IPS DF 6.9 (cell line): ENCODE results near the gene ARVCF.

Experiments
- DNase-seq: peaks from one replicate; pipeline ENCODE4 v3.0.0-alpha.2; 2013; ENCODE audit warnings: low read depth, low spot score
- H3K27ac ChIP-seq: one replicate; pipeline ENCODE4 v1.5.1; 2013; ENCODE audit warnings: low read length, control low read depth
- H3K27me3 ChIP-seq: 2 replicates; pipeline ENCODE4 v1.6.1; 2013; ENCODE audit warnings: mild to moderate bottlenecking, low read length; ENCODE audit not compliant: control insufficient read depth, insufficient read depth
- H3K36me3 ChIP-seq: 2 replicates; pipeline ENCODE4 v1.6.1; 2013; ENCODE audit warnings: low read length; ENCODE audit not compliant: control insufficient read depth, insufficient read depth
- H3K4me1 ChIP-seq: 2 replicates; pipeline ENCODE4 v1.6.1; 2013; ENCODE audit warnings: low read length; ENCODE audit not compliant: control insufficient read depth, insufficient read depth
- H3K4me3 ChIP-seq: 2 replicates; pipeline ENCODE4 v1.5.1; 2013; ENCODE audit warnings: mild to moderate bottlenecking, low read length
- H3K9me3 ChIP-seq: 2 replicates; pipeline ENCODE4 v1.6.1; 2013; ENCODE audit warnings: low read length, inconsistent platforms; ENCODE audit not compliant: control insufficient read depth, insufficient read depth
- WGBS: extraction: QIAGEN DNeasy Blood & Tissue Kit; methylation state at CpG from one replicate; pipeline ENCODE4 v1.1.7; 2013; ENCODE audit warnings: mixed read lengths, missing lambda C conversion rate; ENCODE audit not compliant: insufficient read length, insufficient coverage; 5-methylcytosine and 5-hydroxymethylcytosine counted together

ARVCF gene

DNA sequence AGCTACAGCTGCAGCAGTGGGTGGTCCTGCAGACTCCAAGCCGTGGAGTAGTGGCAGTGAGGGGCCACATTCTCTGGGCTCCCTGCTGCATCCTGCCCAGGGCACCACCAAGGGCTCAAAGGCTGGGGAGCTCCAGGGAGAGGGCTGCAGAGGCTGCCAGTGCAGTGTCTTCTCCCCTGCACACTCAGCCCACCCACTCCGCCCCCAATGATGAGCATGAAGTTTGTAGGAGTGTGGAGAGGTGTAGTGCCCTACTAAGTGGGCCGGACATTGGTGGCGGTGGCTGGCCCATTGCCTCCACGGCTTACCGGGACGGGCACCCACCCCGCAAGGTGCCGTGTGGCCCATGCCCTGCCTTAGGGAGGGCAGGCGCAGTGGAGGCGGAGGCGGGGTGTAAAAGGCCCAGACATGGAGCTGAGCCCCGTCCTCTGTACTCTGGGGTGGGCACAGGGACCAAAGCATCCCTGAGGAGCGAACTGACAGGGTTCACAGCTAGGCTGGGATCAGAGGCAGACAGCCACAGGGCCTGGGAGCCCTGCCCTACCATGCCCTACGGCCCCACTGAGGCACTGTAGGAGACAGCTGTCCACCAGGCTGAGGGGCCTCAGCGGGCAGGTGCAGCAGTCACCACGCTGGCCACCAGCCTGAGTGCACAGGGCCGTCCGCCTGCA, 18.9 kb downstream of the ARVCF start:
- no peak overlapping the region for H3K4me3 ChIP-seq
- H3K27me3 ChIP-seq: no peaks in the 10 kb centered on the region
- no peak overlapping the region for H3K27ac ChIP-seq
- no peaks in the 10 kb centered on the region for H3K36me3 ChIP-seq
- H3K9me3 ChIP-seq: no peaks in the 10 kb centered on the region
- WGBS: no CpG with 5 or more reads among the region's 19 CpGs
- DNase-seq: no peak
- H3K4me1 ChIP-seq: peaks cover 15% of the 10 kb centered on the region

DNA sequence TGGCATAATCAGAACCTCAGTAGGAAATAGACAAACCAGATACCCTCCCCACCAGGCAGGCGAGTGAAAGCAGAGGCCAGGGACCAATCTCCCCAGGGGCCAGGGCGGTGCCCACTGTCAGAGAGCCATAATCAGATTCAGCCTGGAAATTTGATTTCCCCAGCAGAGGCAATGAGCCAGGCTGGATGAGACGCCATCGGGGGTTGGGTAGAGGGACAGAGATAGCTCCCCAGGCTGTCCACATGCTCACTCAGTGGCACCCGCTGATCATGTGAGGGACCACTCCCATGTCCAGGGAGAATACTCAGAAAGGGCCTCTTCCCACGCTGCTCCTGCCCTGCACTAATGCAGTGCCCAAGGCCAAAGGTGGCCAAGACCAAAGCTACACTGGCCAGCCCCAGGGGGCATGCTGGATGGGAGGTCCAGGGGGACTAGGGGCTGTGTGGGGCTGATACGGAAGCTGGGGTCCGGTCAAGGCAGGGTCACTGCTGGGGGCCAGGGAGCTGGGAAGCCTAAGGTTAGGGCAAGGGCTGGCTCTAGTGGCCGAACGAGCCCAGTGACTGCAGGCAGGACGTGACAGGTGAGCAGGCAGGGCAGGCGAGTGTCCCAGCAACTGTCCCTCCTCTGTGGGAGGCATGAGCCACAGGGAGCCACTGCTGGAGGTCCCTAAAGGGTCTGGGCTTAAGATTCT, 19.8 kb downstream of the ARVCF start:
- H3K36me3 ChIP-seq: no peaks in the 10 kb centered on the region
- no peak overlapping the region for H3K27ac ChIP-seq
- H3K9me3 ChIP-seq: no peaks in the 10 kb centered on the region
- H3K4me3 ChIP-seq: no peak overlapping the region
- no CpG with 5 or more reads among the region's 12 CpGs for WGBS
- H3K4me1 ChIP-seq: peaks cover 15% of the 10 kb centered on the region
- no peaks in the 10 kb centered on the region for H3K27me3 ChIP-seq
- DNase-seq: no peak

GRCh38 chr22:19995611-19996339, 20.8 kb downstream of the ARVCF start:
- no peak overlapping the region for H3K4me3 ChIP-seq
- H3K9me3 ChIP-seq: no peaks in the 10 kb centered on the region
- no peaks in the 10 kb centered on the region for H3K36me3 ChIP-seq
- no CpG with 5 or more reads among the region's 18 CpGs for WGBS
- H3K27ac ChIP-seq: no peak overlapping the region
- H3K27me3 ChIP-seq: no peaks in the 10 kb centered on the region
- no peak for DNase-seq
- H3K4me1 ChIP-seq: peaks cover 15% of the 10 kb centered on the region

DNA sequence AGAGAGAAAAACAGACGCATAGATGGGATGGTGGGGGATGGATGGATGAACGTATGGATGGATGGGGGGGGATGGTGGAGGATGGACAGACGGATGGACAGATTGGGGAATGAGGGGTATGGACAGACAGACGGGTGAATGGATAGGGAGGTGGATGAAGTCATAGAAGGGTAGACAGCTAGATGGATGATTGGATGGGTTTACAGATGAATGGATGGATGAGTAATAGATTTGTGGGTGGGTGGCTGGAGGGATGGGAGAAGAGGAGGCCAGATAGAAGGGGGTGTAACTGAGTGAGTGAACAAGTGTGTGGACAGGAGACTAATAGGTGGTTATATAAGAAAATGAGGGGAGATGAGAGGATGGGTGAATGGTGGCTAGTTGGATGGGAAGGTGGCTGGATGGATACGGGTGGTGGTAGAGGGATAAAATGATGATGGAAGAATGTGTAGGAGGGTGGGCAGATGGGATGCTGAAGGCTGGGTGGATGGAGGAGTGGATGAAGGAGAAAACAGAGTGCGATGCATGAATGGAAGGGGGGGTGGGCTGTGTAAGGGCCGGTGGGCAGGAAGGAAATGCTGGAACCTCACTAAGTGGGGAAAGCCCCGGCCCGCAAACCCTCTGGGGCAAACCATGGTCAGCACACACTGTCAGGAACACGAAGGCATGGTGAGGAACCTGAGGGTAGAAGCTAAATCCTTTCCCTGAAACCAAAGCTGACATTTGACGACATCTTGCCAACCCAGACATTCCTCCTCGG, 21.6 kb downstream of the ARVCF start:
- WGBS: 100% methylated on average over 4 of the region's 12 CpGs
- Histone ChIP-seq H3K27me3 (no peaks in the 10 kb centered on the region), H3K9me3 (no peaks in the 10 kb centered on the region)

GRCh38 chr22:19993926-19994325, 22.7 kb downstream of the ARVCF start:
- H3K4me1 ChIP-seq: peaks cover 6% of the 10 kb centered on the region; the same call in 1 of the 2 replicates
- H3K27me3 ChIP-seq: no peaks in the 10 kb centered on the region

More for the DNA sequence above, 21.6 kb downstream of the ARVCF start:
- Histone ChIP-seq H3K4me1 (peaks cover 11% of the 10 kb centered on the region), H3K4me3 (no peak overlapping the region), H3K27ac (no peak overlapping the region), H3K36me3 (no peaks in the 10 kb centered on the region)
- no peak for DNase-seq

DNA sequence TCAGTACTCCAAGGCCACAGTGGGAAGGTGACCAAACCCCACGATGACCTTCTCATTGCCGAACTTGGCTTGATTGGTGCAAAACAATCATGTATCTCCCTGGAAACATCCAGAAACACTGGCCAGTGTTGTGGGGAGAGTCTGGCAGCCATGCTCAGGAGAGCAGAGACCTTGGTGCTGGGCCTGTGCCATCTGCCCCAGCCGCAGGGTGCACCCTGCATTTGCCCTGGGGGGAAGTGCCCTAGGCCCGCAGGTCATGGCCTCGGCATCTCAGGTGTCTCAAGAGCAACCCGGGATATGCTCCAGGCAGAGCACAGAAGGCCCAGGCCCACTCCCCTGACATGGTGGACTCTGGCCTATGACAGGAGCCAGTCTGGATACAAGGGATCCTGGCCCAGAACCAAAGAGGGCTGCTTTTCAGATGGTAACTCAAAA, 23.7 kb downstream of the ARVCF start:
- H3K4me1 ChIP-seq: no peaks in the 10 kb centered on the region; the same call in 1 of the 2 replicates
- no peak overlapping the region for H3K4me3 ChIP-seq
- no peaks in the 10 kb centered on the region for H3K36me3 ChIP-seq
- H3K27me3 ChIP-seq: no peaks in the 10 kb centered on the region
- no peaks in the 10 kb centered on the region for H3K9me3 ChIP-seq
- WGBS: no CpG with 5 or more reads among the region's 6 CpGs
- H3K27ac ChIP-seq: no peak overlapping the region
- no peak for DNase-seq

More at GRCh38 chr22:19993926-19994325, 22.7 kb downstream of the ARVCF start:
- no CpG with 5 or more reads among the region's 7 CpGs for WGBS
- no peaks in the 10 kb centered on the region for H3K9me3 ChIP-seq
- no peak overlapping the region for H3K4me3 ChIP-seq
- DNase-seq: no peak
- H3K27ac ChIP-seq: no peak overlapping the region
- no peaks in the 10 kb centered on the region for H3K36me3 ChIP-seq

DNA sequence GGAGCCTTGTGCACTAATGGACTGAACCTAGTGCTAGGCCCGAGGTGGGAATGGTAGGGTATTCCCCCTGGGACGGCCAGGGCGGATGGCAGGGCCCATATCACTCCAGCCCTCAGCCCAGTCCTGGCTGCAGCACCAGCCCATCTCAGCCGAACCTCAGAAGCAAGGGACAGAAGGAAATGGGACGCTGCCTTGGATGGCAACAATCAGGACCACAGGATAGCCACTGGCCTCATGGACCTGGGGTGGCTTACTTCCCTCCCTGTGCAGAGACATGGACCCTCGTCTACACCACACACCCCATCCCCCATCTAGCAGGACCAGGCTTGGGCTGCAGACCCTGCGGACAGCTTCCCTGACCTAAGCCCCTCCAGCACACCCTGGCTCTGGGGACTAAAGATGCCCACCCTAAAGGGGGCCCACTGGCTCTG, 24.1 kb downstream of the ARVCF start:
- DNase-seq: no peak
- no peak overlapping the region for H3K4me3 ChIP-seq
- no peaks in the 10 kb centered on the region for H3K36me3 ChIP-seq
- H3K27me3 ChIP-seq: no peaks in the 10 kb centered on the region
- H3K27ac ChIP-seq: no peak overlapping the region
- H3K4me1 ChIP-seq: no peaks in the 10 kb centered on the region; the same call in 1 of the 2 replicates
- no peaks in the 10 kb centered on the region for H3K9me3 ChIP-seq
- no CpG with 5 or more reads among the region's 7 CpGs for WGBS

GRCh38 chr22:19991645-19992451, 24.8 kb downstream of the ARVCF start:
- no peak for DNase-seq
- no peaks in the 10 kb centered on the region; the same call in 1 of the 2 replicates for H3K4me1 ChIP-seq
- no peak overlapping the region for H3K4me3 ChIP-seq
- H3K27ac ChIP-seq: no peak overlapping the region
- no CpG with 5 or more reads among the region's 23 CpGs for WGBS
- H3K9me3 ChIP-seq: no peaks in the 10 kb centered on the region
- H3K36me3 ChIP-seq: no peaks in the 10 kb centered on the region
- H3K27me3 ChIP-seq: no peaks in the 10 kb centered on the region

GRCh38 chr22:19991395-19991644, 25.3 kb downstream of the ARVCF start:
- no peak overlapping the region for H3K27ac ChIP-seq
- no peaks in the 10 kb centered on the region for H3K4me1 ChIP-seq
- H3K27me3 ChIP-seq: no peaks in the 10 kb centered on the region
- H3K4me3 ChIP-seq: no peak overlapping the region
- no peaks in the 10 kb centered on the region for H3K36me3 ChIP-seq
- no peaks in the 10 kb centered on the region for H3K9me3 ChIP-seq
- no peak for DNase-seq
